HG03095 (cell line): ENCODE measurements around the gene PCYT2.

Experiments
- ATAC-seq: cut with Tn5 transposase; IDR thresholded peaks from one replicate; pipeline ENCODE4 v1.9.1; 2021; ENCODE audit warnings: moderate library complexity; ENCODE audit not compliant: unreplicated experiment

PCYT2 gene

GRCh38 chr17:81914103-81914850, 3.1 kb upstream of the PCYT2 start:
- ATAC-seq = no peak

GRCh38 chr17:81913394-81914102, 2.3 kb upstream of the PCYT2 start:
- ATAC-seq = no peak

GRCh38 chr17:81912441-81913309, 1.5 kb upstream of the PCYT2 start:
- ATAC-seq = no peak

- ATAC-seq = no peak
These were observed 770 bp upstream of the PCYT2 start for GRCh38 chr17:81911969-81912368.

- ATAC-seq = peak; percentile 14
These were observed 341 bp downstream of the PCYT2 start for GRCh38 chr17:81910840-81911276.

- ATAC-seq = no peak
These were observed 996 bp downstream of the PCYT2 start for GRCh38 chr17:81909966-81910839.

- ATAC-seq = no peak
These were observed 2.0 kb downstream of the PCYT2 start for GRCh38 chr17:81909231-81909630.

- no peak for ATAC-seq
These were observed 2.4 kb downstream of the PCYT2 start for GRCh38 chr17:81908793-81909192.

GRCh38 chr17:81907219-81908145, 3.7 kb downstream of the PCYT2 start:
- no peak for ATAC-seq

- ATAC-seq = no peak
These were observed 4.6 kb downstream of the PCYT2 start for GRCh38 chr17:81906476-81907218.

- no peak for ATAC-seq
These were observed 5.2 kb downstream of the PCYT2 start for GRCh38 chr17:81905993-81906392.

- ATAC-seq = no peak
These were observed 5.7 kb downstream of the PCYT2 start for GRCh38 chr17:81905424-81905875.

- no peak for ATAC-seq
These were observed 6.4 kb downstream of the PCYT2 start for GRCh38 chr17:81904600-81905423.

- ATAC-seq = no peak
These were observed 7.2 kb downstream of the PCYT2 start for GRCh38 chr17:81903896-81904599.

GRCh38 chr17:81903415-81903831, 7.8 kb downstream of the PCYT2 start:
- no peak for ATAC-seq

GRCh38 chr17:81902653-81903414, 8.4 kb downstream of the PCYT2 start:
- ATAC-seq = no peak
